ENCODE data around the gene VEGFA. TPM values are rescaled to one million over a fixed set of nuclear protein-coding genes. Genes with fewer than 3 reads are reported as not detected.

VEGFA gene
- total RNA-seq, 2 donors from 2014 or later = 102 to 132 TPM

DNA sequence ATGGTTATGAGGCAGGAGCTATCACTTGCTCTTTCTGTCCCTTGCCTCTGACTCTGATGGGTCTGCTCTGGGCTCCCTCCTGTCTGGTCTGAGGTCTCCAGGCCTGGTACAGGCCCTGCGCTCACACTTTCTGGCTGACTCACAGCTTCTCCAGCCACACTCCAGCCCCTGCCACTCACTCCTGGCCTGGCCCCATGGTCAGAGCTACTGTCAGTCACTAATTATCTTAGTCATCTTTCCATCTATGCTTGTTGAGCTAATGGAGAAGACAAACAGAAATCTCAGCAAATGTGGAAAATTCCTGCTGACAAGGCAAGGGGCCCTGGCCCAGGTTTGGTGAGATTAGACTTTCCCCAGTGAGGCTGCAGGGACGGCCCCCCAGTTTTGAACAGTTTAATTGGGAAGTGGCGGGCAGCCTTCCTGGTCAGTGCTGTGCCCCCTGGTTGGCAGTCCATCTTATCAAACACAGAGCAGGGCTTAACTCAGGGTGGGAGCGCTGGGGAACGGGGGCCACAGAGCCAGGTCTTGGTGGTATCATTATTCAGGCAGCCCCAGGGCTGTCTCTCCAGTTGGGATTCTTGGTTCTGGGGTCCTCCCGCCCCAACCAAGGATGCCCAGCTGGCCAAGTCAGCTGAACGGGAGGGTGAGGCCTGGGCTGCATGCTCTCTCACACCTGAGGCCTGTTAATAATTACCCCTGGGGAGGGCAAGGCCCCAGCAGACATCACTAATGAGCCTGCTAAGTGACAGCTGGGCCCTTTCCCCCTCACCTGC lies 63.4 kb downstream of the VEGFA start:
- no peaks in the 10 kb centered on the region for H3K36me3 ChIP-seq
- TF ChIP-seq, protein P1, sequence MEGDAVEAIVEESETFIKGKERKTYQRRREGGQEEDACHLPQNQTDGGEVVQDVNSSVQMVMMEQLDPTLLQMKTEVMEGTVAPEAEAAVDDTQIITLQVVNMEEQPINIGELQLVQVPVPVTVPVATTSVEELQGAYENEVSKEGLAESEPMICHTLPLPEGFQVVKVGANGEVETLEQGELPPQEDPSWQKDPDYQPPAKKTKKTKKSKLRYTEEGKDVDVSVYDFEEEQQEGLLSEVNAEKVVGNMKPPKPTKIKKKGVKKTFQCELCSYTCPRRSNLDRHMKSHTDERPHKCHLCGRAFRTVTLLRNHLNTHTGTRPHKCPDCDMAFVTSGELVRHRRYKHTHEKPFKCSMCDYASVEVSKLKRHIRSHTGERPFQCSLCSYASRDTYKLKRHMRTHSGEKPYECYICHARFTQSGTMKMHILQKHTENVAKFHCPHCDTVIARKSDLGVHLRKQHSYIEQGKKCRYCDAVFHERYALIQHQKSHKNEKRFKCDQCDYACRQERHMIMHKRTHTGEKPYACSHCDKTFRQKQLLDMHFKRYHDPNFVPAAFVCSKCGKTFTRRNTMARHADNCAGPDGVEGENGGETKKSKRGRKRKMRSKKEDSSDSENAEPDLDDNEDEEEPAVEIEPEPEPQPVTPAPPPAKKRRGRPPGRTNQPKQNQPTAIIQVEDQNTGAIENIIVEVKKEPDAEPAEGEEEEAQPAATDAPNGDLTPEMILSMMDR (IDR thresholded peaks at IDR 0.05) = no peak

DNA sequence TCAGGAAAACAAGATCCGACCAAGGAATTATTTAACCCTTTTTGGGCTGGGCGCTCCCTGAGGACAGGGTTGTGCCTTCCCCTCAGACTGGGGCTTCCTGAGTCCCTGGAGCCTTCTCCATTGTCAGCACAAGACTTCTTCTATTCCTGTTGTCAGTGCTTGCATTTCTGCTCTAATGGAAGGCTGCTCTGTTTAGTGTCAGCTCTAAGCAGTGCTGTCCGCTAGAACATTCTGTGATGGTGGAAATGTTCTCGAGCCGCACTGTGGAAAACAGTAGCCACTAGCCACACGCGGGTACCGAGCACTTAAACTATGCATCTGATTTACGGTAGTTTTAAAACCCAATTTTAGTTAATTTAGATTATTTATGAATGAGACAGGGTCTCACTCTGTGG lies 64.0 kb downstream of the VEGFA start:
- no peaks in the 10 kb centered on the region for H3K4me1 ChIP-seq
- no peak overlapping the region for H3K4me3 ChIP-seq
- no peaks in the 10 kb centered on the region for H3K36me3 ChIP-seq
- no peak overlapping the region for H3K27ac ChIP-seq
- TF ChIP-seq, protein P1 (IDR thresholded peaks at IDR 0.05) = no peak
- H3K9me3 ChIP-seq = no peaks in the 10 kb centered on the region
- no peak for DNase-seq (ENCODE audit: low spot score)
- H3K27me3 ChIP-seq = no peaks in the 10 kb centered on the region

More for the DNA sequence above, 63.4 kb downstream of the VEGFA start:
- H3K9me3 ChIP-seq = no peaks in the 10 kb centered on the region
- H3K4me3 ChIP-seq = no peak overlapping the region
- no peak for DNase-seq (ENCODE audit: low spot score)
- H3K27ac ChIP-seq = no peak overlapping the region
- H3K4me1 ChIP-seq = no peaks in the 10 kb centered on the region
- H3K27me3 ChIP-seq = no peaks in the 10 kb centered on the region

DNA sequence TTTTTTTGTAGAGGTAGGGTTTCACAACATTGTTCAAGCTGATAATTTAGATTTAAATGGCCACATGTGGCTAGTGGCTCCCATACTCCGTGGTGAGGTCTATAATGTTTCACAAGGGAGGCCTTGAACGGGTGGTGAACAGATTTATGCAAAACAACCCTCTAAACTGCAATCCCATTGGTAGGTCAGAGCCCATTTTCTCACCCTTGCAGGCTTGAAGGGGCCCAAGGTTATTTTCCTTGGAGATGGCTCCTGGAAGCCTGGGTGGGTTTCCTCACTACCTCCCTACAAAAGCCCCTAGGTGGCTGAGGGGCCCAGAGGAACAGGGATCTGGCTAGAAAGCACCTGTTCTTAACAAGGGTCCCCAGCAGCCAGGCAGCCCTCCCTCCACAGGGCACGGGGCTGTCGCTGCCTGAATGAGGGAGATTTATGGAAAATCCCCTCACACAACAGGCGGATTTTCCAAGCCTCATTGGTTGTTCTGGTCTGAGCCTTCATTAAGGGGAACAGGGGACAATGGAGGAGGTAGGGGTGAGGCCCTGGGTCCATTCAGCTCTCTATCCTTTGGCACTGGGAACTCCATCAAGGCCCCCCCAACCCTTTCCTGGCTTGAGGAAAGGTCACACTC lies 64.6 kb downstream of the VEGFA start:
- DNase-seq (ENCODE audit: low spot score) = no peak
- Histone ChIP-seq H3K27me3 (no peaks in the 10 kb centered on the region), H3K4me1 (no peaks in the 10 kb centered on the region), H3K36me3 (no peaks in the 10 kb centered on the region), H3K27ac (no peak overlapping the region), H3K4me3 (no peak overlapping the region), H3K9me3 (no peaks in the 10 kb centered on the region)
- TF ChIP-seq, protein P1 (IDR thresholded peaks at IDR 0.05) = no peak

DNA sequence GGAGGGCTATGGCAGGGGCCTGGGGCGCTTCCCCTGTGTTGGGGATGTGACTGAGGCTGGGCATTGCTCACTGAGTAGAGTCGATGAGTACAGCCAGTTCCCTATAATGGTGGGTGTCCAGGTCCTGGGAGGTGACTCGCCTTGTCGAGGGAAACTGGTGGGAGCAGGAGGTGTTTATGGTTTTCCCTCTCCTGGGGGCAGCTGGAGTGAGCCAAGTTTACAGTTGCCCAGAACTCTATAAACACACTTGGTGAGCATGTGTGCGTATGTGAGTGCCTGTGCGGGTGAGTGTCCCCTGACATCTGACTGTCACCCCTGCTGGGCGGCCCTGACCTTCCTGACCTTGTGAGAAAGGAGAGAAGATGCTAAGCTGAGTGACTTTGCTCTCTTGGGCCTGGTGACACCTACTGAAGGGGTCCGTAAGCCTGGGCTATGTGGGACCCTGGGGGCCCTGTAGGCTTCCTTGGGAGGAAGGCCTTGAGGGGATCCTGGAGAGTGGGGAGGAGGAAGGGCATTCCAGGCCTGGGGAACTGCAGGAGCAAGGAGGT lies 65.9 kb downstream of the VEGFA start:
- Histone ChIP-seq H3K36me3 (no peaks in the 10 kb centered on the region), H3K9me3 (no peaks in the 10 kb centered on the region), H3K4me3 (no peak overlapping the region), H3K27me3 (no peaks in the 10 kb centered on the region), H3K4me1 (no peaks in the 10 kb centered on the region), H3K27ac (no peak overlapping the region)
- TF ChIP-seq, protein P1 (IDR thresholded peaks at IDR 0.05) = no peak
- DNase-seq (ENCODE audit: low spot score) = no peak

Other genes starting within 250 kb of the VEGFA start
- gene XPO5, start 194.2 kb upstream of the VEGFA start, total RNA-seq = 10 to 100 TPM in 1 of 2 donors, 1 to 10 TPM in 1; 8.8 to 11.8 TPM
- 1 to 10 TPM; 5.5 to 6.2 TPM for gene POLH, start 194.0 kb upstream of the VEGFA start, total RNA-seq
- gene GTPBP2, start 140.9 kb upstream of the VEGFA start, total RNA-seq = 10 to 100 TPM; 15.7 to 20.7 TPM
- gene MAD2L1BP, start 134.4 kb upstream of the VEGFA start, total RNA-seq = 10 to 100 TPM; 22.8 to 28.2 TPM
- under 1 TPM in 1 of 2 donors, not detected in 1; 0.12 TPM for gene RSPH9, start 125.2 kb upstream of the VEGFA start, total RNA-seq
- 10 to 100 TPM; 40.4 to 42.7 TPM for gene MRPS18A, start 82.4 kb upstream of the VEGFA start, total RNA-seq

Measured in right atrium auricular region (tissue), 2 donors.